GM19099 (cell line): ENCODE results near the gene DIAPH2.

Experiments used
- POLR2A ChIP-seq: IDR thresholded peaks from 3 replicates; pipeline ENCODE4 v1.6.1; 2011; ENCODE audit warnings: low read depth; ENCODE audit not compliant: insufficient read length; ENCODE audit errors: extremely low read depth

The DIAPH2 gene

GRCh38 chrX:97117572-97117971, 432.9 kb downstream of the DIAPH2 start:
- TF ChIP-seq POLR2A = no peak

GRCh38 chrX:97119474-97120109, 434.9 kb downstream of the DIAPH2 start:
- TF ChIP-seq POLR2A = no peak

DNA sequence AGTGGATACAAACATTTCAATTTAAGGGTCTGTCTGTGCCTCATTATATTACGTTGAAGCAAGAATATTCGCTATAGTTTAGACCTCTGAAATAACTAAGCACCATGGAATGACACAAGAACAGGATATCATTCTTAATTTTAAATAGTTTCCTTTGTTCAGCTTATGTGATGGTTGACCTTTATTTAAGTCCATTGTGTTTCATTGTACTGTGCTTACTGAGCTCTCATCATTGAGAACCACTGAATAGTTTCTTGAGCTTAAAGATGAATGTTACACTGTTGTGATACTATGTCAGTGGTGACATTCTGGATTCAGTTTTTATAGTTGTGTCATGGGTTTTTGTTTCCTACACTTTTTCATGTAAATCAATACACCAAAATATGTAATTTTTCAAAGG, 438.4 kb downstream of the DIAPH2 start:
- TF ChIP-seq POLR2A = no peak

GRCh38 chrX:97126020-97126419, 441.4 kb downstream of the DIAPH2 start:
- TF ChIP-seq POLR2A = no peak

DNA sequence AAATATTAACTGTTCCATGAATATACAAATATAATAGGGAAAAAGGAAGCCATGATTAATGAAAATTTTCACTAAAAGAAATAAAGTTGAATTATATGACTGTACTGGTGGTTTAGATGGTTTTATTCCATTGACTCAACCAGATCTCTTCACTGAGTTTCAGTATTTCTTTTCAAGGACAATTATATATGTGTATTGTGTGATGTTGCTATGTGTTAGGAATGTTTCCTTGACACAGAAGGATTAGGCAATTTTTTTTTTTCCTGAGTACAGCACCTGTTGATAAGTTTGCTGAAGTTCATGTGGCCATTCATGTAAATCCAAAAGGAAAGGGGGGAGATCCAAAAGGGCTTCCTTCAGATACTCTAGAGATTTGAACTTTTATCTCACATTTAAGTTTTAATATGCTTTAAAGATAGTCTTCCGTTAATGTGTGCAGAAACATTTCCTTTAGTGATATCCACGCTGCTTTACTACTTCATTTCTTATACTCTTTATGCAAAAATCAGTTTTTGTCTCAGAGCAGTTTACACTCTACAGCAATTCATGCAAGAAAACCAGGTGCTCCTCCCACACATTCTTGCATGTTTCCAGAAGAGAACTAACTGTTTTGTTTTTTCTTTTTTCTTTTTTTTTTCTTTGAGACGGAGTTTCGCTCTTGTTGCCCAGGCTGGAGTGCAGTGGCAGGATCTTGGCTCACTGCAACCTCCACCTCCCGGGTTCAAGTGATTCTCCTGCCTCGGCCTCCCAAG, 448.2 kb downstream of the DIAPH2 start:
- TF ChIP-seq POLR2A = no peak

DNA sequence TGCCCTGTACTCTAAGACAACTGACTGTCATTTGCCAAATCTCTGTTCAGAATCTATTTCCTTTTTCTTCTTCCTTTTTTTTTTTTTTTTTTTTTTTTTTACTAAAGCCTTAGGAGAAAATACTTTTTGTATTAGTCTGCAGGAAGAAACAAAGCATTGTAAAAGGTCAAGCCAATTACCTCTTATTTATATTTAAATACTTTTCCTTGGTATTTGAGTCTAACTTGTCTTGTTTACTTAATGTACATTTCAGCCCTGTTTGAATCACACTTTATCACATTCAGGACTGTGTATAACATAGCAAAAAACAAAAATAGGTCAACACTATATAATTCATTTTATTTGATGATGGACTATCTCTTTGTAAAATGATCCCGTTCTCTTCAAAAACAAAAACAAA, 461.3 kb downstream of the DIAPH2 start:
- TF ChIP-seq POLR2A = no peak

- no peak for TF ChIP-seq POLR2A
These were observed 471.2 kb downstream of the DIAPH2 start for GRCh38 chrX:97155816-97156215.

DNA sequence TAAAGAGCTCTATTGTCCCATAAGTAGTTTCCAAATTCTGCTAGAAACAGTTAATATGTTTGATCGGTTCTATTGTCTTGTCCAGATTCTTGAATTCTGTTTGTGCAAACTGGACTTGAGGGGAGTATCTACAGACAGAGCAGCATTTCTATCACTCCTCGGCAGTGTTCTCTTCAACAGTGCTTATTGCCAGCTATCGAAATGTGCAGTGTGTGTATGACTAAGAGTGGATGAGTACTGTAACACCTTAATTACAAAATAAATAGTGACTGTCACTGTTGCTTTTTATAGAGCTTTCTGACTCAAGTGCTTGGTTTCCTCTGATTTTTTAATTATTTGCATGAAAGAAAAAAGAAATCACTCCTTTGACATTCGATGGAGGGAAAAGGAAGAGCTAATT, 473.6 kb downstream of the DIAPH2 start:
- no peak for TF ChIP-seq POLR2A

DNA sequence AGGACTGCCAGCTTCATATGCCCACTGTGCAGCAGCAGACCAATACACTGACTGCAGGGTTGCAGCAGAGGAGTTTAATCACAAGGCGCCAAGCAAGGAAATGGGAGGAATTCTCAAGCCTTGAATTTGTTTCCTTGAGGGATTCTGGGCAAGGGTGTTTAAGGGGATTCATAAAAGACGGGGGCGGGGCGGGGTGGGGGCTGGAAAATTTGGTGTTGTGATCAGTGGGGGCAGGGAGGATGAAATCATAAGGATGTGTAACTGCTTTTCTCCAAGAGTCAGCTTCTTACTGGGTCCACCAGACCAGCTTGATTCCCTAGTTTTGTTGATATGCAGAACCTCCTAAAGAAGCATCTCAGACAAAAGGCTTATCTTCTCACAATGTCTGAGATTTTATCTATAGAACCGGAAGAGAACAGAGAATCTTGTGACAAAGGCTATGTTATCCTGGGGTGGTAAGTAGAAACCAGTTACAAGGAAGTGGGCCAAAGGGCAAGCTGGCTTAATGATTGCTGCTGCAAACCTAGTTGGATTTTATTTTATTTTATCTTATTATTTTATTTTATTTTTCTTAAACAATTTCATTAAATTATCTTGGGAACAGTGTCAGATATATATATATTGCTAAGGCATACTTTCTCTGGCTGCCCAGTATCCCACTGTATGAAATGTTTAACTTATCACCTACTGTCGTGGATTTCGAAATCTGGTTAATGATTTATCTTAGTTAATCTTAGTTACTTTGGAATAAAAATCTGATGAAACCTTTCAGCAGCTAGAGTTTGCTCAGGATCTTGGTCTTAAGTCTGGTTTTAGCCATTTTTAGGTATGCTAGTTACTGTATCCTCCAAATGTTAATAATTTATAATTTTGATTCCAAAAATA, 475.5 kb downstream of the DIAPH2 start:
- TF ChIP-seq POLR2A = no peak

- TF ChIP-seq POLR2A = no peak
These were observed 482.7 kb downstream of the DIAPH2 start for GRCh38 chrX:97167333-97167732.

GRCh38 chrX:97168646-97169045, 484.0 kb downstream of the DIAPH2 start:
- no peak for TF ChIP-seq POLR2A

DNA sequence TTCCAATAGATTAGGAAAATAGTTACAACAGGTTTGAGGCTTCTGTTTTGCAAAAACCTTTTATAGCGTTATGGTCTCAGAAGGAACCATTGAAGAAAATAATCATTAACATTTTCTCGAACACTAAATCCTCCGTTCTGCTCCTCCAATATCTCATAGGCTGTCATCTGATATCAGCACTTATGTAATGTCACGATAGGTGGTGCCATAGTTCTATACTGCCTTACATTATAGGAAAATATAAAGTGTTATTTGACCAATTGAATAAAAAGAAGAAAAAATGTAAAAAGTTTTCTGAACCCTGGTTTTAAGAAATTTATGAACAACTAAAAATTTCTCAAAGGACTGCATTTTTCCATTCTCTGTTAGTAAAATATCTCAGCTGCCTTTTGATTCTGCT, 490.5 kb downstream of the DIAPH2 start:
- TF ChIP-seq POLR2A = no peak

GRCh38 chrX:97189668-97190067, 505.0 kb downstream of the DIAPH2 start:
- TF ChIP-seq POLR2A = no peak

GRCh38 chrX:97199501-97199900, 514.9 kb downstream of the DIAPH2 start:
- TF ChIP-seq POLR2A = no peak

DNA sequence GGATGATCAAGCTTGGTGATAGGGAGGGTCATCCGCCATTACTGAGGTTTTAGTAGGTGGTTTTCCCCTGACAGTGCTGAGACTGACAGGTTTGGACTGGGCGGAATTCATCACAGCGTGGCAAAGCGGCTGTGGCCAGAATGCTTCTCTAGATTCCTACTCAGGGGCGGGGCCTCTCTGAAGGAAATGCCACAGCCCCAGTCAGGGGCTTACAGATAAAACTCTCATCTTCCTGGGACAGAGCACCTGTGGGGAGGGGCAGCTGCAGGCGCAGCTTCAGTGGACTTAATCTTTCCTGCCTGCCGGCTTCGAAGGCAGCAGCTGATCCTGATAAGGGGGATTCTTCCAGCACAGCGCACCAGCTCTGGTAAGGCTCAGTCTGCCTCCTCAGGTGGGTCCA, 515.8 kb downstream of the DIAPH2 start:
- TF ChIP-seq POLR2A = no peak

DNA sequence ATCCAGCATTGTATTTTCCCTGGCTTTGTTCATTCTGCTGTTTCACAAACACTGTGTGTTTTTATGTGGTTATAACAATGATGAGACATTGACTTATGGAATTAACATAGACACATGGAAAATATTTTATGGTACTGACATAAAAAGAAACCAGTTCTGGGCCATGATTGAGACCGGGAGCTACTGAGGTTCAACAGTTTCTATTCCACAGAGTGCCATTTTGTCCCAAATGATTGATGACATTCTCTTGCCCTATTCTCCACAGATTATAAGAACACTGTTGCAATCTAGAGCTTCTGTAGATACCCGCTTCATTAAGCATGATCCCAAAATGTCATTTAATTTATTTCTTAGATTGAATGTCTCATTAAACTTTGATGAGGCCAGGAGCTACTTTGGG, 525.9 kb downstream of the DIAPH2 start:
- TF ChIP-seq POLR2A = no peak
